ENCODE measurements around the gene KRT10. TPM values are rescaled to one million over a fixed set of nuclear protein-coding genes. Genes with fewer than 3 reads are reported as not detected.
A peak's percentile ranks its signal among the peaks of the same experiment; 100 is the strongest.

The KRT10 gene
- total RNA-seq, 2 donors from 2014 or later, result 5.8 to 23.6 TPM

GRCh38 chr17:40820228-40820838 is 2.1 kb downstream of the KRT10 start:
- Histone ChIP-seq H3K27ac (peak overlapping the region in 1 of 2 donors; percentile 77), H3K9me3 (no peaks in the 10 kb centered on the region), H3K4me3 (no peak overlapping the region), H3K36me3 (no peaks in the 10 kb centered on the region), H3K4me1 (replicated peaks) (peaks cover 5% of the 10 kb centered on the region), H3K27me3 (replicated peaks; ENCODE audit: insufficient read depth) (no peaks in the 10 kb centered on the region)
- WGBS, result 80% methylated on average over 9 of the region's 9 CpGs
- intact Hi-C loops (cut with DNase I), result no loop called here
- DNase-seq (ENCODE audit: low spot score), result no peak
- TF ChIP-seq, protein P1, sequence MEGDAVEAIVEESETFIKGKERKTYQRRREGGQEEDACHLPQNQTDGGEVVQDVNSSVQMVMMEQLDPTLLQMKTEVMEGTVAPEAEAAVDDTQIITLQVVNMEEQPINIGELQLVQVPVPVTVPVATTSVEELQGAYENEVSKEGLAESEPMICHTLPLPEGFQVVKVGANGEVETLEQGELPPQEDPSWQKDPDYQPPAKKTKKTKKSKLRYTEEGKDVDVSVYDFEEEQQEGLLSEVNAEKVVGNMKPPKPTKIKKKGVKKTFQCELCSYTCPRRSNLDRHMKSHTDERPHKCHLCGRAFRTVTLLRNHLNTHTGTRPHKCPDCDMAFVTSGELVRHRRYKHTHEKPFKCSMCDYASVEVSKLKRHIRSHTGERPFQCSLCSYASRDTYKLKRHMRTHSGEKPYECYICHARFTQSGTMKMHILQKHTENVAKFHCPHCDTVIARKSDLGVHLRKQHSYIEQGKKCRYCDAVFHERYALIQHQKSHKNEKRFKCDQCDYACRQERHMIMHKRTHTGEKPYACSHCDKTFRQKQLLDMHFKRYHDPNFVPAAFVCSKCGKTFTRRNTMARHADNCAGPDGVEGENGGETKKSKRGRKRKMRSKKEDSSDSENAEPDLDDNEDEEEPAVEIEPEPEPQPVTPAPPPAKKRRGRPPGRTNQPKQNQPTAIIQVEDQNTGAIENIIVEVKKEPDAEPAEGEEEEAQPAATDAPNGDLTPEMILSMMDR (IDR thresholded peaks at IDR 0.05), result no peak

- H3K27ac ChIP-seq, result peak overlapping the region; percentile 72 to 77
- WGBS, result 29% methylated on average over 9 of the region's 9 CpGs
- H3K36me3 ChIP-seq, result no peaks in the 10 kb centered on the region
- intact Hi-C loops (cut with DNase I), result no loop called here
- H3K4me1 ChIP-seq (replicated peaks), result peaks cover 5% of the 10 kb centered on the region
- peak overlapping the region; percentile 62 to 64 for H3K4me3 ChIP-seq
- TF ChIP-seq POLR2A (IDR thresholded peaks at IDR 0.05) (no peak), POLR2AphosphoS5 (IDR thresholded peaks at IDR 0.05) (no peak)
- TF ChIP-seq, protein P1 (IDR thresholded peaks at IDR 0.05), result no peak
- H3K27me3 ChIP-seq (replicated peaks; ENCODE audit: insufficient read depth), result no peaks in the 10 kb centered on the region
- no peak for DNase-seq (ENCODE audit: low spot score)
- no peaks in the 10 kb centered on the region for H3K9me3 ChIP-seq
These were observed 2.8 kb downstream of the KRT10 start for GRCh38 chr17:40819528-40820125.

DNA sequence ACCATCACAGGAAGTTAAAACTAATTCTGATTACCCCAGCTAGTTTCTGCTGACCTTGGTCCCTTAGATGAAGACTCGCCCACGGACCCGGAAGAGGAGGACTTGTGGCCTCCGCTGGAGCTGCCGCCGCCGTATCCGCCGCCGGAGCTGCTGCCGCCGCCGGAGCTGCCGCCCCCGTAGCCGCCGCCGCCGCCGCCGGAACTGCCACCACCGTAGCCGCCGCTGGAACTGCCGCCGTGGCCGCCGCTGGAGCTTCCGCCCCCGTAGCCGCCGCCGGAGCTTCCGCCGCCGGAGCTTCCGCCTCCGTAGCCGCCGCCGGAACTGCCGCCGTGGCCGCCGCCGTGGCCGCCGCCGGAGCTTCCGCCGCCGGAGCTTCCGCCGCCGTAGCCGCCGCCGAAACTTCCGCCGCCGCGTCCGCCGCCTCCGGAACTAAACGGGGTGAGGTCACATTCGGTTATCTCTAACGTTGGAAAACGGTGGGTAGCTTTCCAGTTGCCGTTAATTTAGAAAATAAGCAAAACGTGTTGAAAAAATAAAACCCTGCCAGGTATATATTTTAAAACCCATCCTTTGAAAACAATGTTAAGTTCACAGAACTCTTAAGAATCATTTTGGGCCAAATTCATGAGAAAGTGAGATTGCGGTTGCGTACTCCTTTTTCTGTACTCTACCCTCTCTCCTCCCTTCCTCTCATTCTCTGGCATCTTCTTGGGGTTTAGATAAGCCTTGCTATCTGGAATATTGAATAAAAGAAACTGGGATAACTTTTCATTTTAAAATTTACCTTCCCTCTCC is 3.5 kb downstream of the KRT10 start:
- Histone ChIP-seq H3K27ac (peak overlapping the region; percentile 72 to 77), H3K4me3 (peak overlapping the region; percentile 62 to 64), H3K36me3 (no peaks in the 10 kb centered on the region), H3K9me3 (no peaks in the 10 kb centered on the region), H3K27me3 (replicated peaks; ENCODE audit: insufficient read depth) (no peaks in the 10 kb centered on the region), H3K4me1 (replicated peaks) (peaks cover 5% of the 10 kb centered on the region)
- intact Hi-C loops (cut with DNase I), result no loop called here
- WGBS, result 1% methylated on average over 68 of the region's 73 CpGs
- peak; percentile 62 for DNase-seq (ENCODE audit: low spot score)
- TF ChIP-seq POLR2AphosphoS5 (IDR thresholded peaks at IDR 0.05) (peak; percentile 23), POLR2A (IDR thresholded peaks at IDR 0.05) (peak; percentile 49)
- TF ChIP-seq, protein P1 (IDR thresholded peaks at IDR 0.05), result peak in 1 of 4 experiments; percentile 11

DNA sequence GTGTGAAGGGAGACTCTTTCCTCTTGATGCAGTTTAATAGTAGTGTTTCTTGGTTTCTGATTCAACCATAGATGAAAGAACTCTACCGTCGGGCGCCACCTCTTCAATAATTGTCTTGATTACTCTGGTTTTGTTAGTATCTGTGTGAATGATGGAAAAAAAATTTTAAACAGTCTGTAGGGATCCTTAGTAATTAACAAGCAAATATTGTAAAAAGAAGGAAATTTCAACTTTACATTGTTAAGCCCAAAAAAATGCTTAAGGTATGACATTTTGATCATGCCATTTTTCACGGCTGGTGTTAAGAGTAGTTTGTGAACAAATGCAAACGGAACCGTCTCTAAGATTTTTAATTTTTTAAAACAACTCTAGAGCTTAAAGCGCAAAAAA is 4.1 kb downstream of the KRT10 start:
- Histone ChIP-seq H3K9me3 (no peaks in the 10 kb centered on the region), H3K36me3 (no peaks in the 10 kb centered on the region), H3K4me1 (replicated peaks) (peaks cover 5% of the 10 kb centered on the region), H3K27me3 (replicated peaks; ENCODE audit: insufficient read depth) (no peaks in the 10 kb centered on the region), H3K4me3 (peak overlapping the region; percentile 62 to 64), H3K27ac (peak overlapping the region; percentile 72 to 77)
- intact Hi-C loops (cut with DNase I), result no loop called here
- DNase-seq (ENCODE audit: low spot score), result no peak
- 9% methylated on average over 7 of the region's 7 CpGs for WGBS
- no peak for TF ChIP-seq POLR2A (IDR thresholded peaks at IDR 0.05)

GRCh38 chr17:40817103-40817682 is 5.2 kb downstream of the KRT10 start:
- no peak overlapping the region for H3K27ac ChIP-seq
- DNase-seq (ENCODE audit: low spot score), result no peak
- no peak overlapping the region for H3K4me3 ChIP-seq
- H3K27me3 ChIP-seq (replicated peaks; ENCODE audit: insufficient read depth), result no peaks in the 10 kb centered on the region
- H3K9me3 ChIP-seq, result no peaks in the 10 kb centered on the region
- intact Hi-C loops (cut with DNase I), result no loop called here
- TF ChIP-seq, protein P1 (IDR thresholded peaks at IDR 0.05), result no peak
- no peak for TF ChIP-seq POLR2A (IDR thresholded peaks at IDR 0.05)
- TF ChIP-seq POLR2AphosphoS5 (IDR thresholded peaks at IDR 0.05), result no peak
- 92% methylated on average over 4 of the region's 4 CpGs for WGBS
- H3K4me1 ChIP-seq (replicated peaks), result peaks cover 5% of the 10 kb centered on the region
- H3K36me3 ChIP-seq, result no peaks in the 10 kb centered on the region

Data from prostate gland (tissue), 2 donors.